ENCODE data around the gene NYAP2.

NYAP2 gene

DNA sequence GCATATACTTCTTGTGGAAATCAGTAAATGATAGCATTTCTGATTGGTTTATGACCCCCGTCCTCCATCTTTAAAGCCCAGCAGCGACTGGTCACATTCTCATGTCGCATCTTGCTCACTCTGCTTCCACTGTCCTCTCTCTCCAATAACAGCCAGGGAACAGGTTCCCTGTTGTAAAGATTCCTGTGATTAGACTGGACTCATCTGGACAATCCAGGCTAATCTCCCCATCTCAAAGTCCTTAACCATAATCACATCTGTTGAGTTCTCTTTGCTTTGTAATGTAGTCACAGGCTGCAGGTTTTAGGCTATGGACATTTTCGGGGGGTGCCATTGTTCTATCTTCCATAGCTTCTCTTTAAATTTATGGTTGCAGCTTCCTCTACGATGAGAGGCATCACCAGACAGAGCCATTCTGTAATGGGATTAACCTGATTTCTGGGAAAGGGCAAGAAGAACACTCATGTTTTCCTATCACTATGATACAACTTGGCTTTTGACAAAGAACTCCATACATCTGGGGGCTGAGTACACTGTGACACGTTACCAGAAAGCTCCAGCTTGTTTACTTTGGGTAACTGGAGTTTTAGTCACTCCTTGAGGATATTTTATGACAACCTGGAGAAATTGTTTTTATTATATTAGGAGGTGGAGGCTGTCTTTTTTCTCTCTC is 159.0 kb downstream of the NYAP2 start:
- DNase-seq (ENCODE audit: low read depth in 1 of 2, low spot score in 1 of 2), result no peak
- Histone ChIP-seq H3K27me3 (ENCODE audit: insufficient read depth, poor library complexity, severe bottlenecking) (peaks cover 3% of the 10 kb centered on the region), H3K27ac (replicated peaks) (no peak overlapping the region), H3K4me3 (replicated peaks; ENCODE audit: insufficient read depth, low read length) (no peak overlapping the region)
- TF ChIP-seq, protein P1, sequence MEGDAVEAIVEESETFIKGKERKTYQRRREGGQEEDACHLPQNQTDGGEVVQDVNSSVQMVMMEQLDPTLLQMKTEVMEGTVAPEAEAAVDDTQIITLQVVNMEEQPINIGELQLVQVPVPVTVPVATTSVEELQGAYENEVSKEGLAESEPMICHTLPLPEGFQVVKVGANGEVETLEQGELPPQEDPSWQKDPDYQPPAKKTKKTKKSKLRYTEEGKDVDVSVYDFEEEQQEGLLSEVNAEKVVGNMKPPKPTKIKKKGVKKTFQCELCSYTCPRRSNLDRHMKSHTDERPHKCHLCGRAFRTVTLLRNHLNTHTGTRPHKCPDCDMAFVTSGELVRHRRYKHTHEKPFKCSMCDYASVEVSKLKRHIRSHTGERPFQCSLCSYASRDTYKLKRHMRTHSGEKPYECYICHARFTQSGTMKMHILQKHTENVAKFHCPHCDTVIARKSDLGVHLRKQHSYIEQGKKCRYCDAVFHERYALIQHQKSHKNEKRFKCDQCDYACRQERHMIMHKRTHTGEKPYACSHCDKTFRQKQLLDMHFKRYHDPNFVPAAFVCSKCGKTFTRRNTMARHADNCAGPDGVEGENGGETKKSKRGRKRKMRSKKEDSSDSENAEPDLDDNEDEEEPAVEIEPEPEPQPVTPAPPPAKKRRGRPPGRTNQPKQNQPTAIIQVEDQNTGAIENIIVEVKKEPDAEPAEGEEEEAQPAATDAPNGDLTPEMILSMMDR (IDR thresholded peaks at IDR 0.05; ENCODE audit: insufficient read depth, low read length), result no peak
- no peak for TF ChIP-seq POLR2AphosphoS5 (IDR thresholded peaks at IDR 0.05; ENCODE audit: low read depth)

DNA sequence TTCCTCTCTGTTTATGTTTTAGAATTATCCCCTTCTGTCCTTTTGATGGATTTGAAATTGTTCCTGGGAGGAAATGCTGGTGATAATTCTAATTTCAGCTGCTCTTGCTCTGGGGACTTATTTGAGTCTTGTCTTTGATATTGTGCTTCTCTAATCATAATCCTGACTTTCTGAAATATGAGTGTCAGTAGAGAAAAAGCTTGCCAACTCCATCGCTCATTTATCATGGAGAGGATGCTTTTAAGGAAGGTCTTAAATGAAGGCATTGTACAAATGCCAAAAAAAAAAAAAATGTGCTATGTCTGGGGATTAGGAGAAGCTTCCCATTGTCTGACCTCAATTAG is 159.5 kb downstream of the NYAP2 start:
- peaks cover 3% of the 10 kb centered on the region for H3K27me3 ChIP-seq (ENCODE audit: insufficient read depth, poor library complexity, severe bottlenecking)
- H3K27ac ChIP-seq (replicated peaks), result no peak overlapping the region
- no peak for TF ChIP-seq POLR2AphosphoS5 (IDR thresholded peaks at IDR 0.05; ENCODE audit: low read depth)
- TF ChIP-seq, protein P2, sequence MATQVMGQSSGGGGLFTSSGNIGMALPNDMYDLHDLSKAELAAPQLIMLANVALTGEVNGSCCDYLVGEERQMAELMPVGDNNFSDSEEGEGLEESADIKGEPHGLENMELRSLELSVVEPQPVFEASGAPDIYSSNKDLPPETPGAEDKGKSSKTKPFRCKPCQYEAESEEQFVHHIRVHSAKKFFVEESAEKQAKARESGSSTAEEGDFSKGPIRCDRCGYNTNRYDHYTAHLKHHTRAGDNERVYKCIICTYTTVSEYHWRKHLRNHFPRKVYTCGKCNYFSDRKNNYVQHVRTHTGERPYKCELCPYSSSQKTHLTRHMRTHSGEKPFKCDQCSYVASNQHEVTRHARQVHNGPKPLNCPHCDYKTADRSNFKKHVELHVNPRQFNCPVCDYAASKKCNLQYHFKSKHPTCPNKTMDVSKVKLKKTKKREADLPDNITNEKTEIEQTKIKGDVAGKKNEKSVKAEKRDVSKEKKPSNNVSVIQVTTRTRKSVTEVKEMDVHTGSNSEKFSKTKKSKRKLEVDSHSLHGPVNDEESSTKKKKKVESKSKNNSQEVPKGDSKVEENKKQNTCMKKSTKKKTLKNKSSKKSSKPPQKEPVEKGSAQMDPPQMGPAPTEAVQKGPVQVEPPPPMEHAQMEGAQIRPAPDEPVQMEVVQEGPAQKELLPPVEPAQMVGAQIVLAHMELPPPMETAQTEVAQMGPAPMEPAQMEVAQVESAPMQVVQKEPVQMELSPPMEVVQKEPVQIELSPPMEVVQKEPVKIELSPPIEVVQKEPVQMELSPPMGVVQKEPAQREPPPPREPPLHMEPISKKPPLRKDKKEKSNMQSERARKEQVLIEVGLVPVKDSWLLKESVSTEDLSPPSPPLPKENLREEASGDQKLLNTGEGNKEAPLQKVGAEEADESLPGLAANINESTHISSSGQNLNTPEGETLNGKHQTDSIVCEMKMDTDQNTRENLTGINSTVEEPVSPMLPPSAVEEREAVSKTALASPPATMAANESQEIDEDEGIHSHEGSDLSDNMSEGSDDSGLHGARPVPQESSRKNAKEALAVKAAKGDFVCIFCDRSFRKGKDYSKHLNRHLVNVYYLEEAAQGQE (IDR thresholded peaks at IDR 0.05; ENCODE audit: insufficient replicate concordance, low read depth), result no peak
- DNase-seq (ENCODE audit: low read depth in 1 of 2, low spot score in 1 of 2), result no peak
- H3K4me3 ChIP-seq (replicated peaks; ENCODE audit: insufficient read depth, low read length), result no peak overlapping the region

DNA sequence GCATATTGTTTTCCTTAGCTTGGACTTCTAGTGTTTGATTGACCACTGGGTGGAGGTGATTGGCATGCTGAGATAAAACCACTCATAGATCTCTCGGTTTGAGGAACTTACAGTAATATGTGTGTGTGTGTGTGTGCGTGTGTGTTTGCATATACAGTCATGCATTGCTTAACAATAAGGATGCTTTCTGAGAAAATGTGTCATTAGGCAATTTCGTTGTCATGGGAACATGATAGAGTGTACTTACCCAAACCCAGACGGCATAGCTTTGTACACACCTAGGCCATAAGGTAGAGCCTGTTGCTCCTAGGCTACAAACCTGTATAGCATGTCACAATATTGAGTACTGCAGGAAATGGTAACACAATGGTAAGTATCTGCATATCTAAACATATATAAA is 167.3 kb downstream of the NYAP2 start:
- Histone ChIP-seq H3K27ac (replicated peaks) (no peak overlapping the region), H3K27me3 (ENCODE audit: insufficient read depth, poor library complexity, severe bottlenecking) (peaks cover 3% of the 10 kb centered on the region), H3K4me3 (replicated peaks; ENCODE audit: insufficient read depth, low read length) (no peak overlapping the region)
- TF ChIP-seq, protein P1 (IDR thresholded peaks at IDR 0.05; ENCODE audit: insufficient read depth, low read length), result no peak
- TF ChIP-seq SPI1 (IDR thresholded peaks at IDR 0.05; ENCODE audit: borderline replicate concordance, low read depth), result no peak
- TF ChIP-seq, protein P2 (IDR thresholded peaks at IDR 0.05; ENCODE audit: insufficient replicate concordance, low read depth), result no peak
- TF ChIP-seq POLR2AphosphoS5 (IDR thresholded peaks at IDR 0.05; ENCODE audit: low read depth), result no peak
- TF ChIP-seq GABPA (IDR thresholded peaks at IDR 0.05; ENCODE audit: low read depth), result no peak
- DNase-seq (ENCODE audit: low read depth in 1 of 2, low spot score in 1 of 2), result peak; percentile 24 to 41

DNA sequence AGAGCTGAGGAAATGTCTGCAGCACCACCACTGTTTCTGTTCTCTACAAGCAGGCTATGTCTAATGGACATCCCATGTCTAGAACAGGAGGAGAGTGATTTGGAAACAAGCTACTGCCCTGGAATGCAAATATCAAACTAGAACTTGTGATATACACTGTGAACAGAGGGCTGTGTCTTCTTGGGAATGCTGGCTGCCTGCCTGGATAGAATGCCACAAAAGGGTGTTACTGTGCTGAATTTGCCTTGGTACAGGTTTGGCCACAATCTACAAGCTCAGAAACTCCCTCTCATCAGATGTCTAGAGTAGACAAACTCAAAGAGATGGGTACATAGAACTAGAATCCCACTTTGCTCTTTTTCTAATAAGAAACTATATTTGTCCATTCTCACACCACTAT is 170.5 kb downstream of the NYAP2 start:
- Histone ChIP-seq H3K4me3 (replicated peaks; ENCODE audit: insufficient read depth, low read length) (no peak overlapping the region), H3K27me3 (ENCODE audit: insufficient read depth, poor library complexity, severe bottlenecking) (no peaks in the 10 kb centered on the region), H3K27ac (replicated peaks) (no peak overlapping the region)
- TF ChIP-seq SPI1 (IDR thresholded peaks at IDR 0.05; ENCODE audit: borderline replicate concordance, low read depth) (no peak), POLR2AphosphoS5 (IDR thresholded peaks at IDR 0.05; ENCODE audit: low read depth) (no peak), GABPA (IDR thresholded peaks at IDR 0.05; ENCODE audit: low read depth) (no peak)
- TF ChIP-seq, protein P1 (IDR thresholded peaks at IDR 0.05; ENCODE audit: insufficient read depth, low read length), result no peak
- TF ChIP-seq, protein P2 (IDR thresholded peaks at IDR 0.05; ENCODE audit: insufficient replicate concordance, low read depth), result no peak
- no peak for DNase-seq (ENCODE audit: low read depth in 1 of 2, low spot score in 1 of 2)

All from HL-60 (cell line).